Epithelial cell of prostate (primary cell): ENCODE data around the gene SOX8.

Experiments
- DNase-seq: peaks from one replicate; pipeline ENCODE4 v3.0.0-alpha.2; 2011; ENCODE audit warnings: low read depth, low spot score
- H3K27ac ChIP-seq: fragments of 450-650 bp; 2 replicates; pipeline ENCODE4 v1.5.1; 2017; ENCODE audit warnings: mild to moderate bottlenecking

The SOX8 gene

DNA sequence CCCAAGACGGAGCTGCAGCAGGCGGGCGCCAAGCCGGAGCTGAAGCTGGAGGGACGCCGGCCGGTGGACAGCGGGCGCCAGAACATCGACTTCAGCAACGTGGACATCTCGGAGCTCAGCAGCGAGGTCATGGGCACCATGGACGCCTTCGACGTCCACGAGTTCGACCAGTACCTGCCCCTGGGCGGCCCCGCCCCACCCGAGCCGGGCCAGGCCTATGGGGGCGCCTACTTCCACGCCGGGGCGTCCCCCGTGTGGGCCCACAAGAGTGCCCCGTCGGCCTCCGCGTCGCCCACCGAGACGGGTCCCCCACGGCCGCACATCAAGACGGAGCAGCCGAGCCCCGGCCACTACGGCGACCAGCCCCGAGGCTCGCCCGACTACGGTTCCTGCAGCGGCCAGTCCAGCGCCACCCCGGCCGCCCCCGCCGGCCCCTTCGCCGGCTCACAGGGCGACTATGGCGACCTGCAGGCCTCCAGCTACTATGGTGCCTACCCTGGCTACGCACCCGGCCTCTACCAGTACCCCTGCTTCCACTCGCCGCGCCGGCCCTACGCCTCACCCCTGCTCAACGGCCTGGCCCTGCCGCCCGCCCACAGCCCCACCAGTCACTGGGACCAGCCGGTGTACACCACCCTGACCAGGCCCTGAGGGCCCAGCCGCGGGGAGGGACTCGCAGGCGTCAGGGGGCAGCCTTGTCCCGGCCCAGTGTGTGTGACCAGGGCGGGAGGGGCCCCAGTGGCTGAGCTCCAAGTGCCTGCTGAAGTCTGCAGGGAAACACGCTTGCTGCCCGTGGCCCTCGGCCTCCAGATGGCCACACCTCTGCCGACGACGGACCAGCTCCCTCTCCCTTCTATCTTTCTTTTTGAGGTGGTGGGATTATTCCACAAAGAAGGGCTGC lies 3.4 kb downstream of the SOX8 start:
- no peak overlapping the region for H3K27ac ChIP-seq
- DNase-seq, result no peak

GRCh38 chr16:985646-986400 lies 4.3 kb downstream of the SOX8 start:
- no peak overlapping the region for H3K27ac ChIP-seq
- DNase-seq, result no peak

DNA sequence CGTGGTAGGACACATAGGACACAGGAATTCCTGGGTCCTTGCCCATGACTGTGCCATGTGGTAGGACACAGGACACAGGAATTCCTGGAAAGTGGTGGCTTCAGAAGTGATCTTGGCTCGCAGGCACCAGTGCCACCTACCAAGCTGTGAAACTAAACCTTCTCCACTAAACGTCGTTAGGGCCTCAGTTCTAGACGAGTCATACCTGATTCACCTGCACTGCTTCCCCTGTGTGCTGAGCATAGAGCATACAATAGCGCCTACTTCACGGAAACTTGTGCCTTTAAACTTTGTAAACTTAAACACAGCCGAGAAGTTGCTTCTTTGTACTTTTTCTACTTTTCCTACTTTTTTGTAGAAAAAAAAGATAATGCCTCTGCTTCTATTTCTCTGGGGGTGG lies 4.8 kb downstream of the SOX8 start:
- no peak for DNase-seq

DNA sequence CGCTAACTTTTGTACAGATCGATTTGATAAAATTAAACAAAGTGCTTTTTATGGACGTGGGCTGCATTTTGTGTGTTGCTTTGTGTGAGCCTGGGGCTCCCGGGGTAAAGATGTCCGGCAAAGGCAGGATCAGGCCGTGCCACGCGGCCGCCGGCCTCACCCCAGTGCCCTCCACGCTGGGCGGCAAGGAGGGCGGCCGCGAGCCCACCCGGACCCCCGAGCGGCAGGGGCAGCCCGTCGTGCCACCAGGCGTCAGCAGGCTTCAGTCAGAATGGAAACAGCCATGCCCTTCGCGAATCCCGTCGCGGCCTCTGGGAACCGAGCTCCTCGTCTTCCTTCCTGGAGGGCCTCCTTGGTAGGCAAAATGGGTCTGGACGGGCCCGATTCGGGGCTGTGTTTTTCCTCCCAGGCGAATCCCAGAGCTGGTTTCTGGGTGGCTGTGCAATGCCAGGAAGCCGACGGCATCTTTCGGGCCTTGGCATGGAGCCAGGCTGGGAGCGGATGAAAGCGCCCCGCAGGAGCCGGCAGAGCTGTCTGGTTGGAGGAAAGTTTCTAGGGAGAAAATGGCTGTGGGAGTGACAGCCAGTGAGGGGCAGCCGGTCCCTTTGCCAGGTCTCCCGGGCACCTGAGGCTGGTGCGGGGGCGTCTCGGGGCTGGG lies 5.5 kb downstream of the SOX8 start:
- no peak overlapping the region for H3K27ac ChIP-seq
- DNase-seq, result no peak

More for the DNA sequence above, 4.8 kb downstream of the SOX8 start:
- no peak overlapping the region for H3K27ac ChIP-seq

- no peak overlapping the region for H3K27ac ChIP-seq
- DNase-seq, result no peak
Observed at GRCh38 chr16:987906-988305, 6.3 kb downstream of the SOX8 start.

- DNase-seq, result no peak
Observed at GRCh38 chr16:988471-989353, 7.1 kb downstream of the SOX8 start.

GRCh38 chr16:989354-989814 lies 7.8 kb downstream of the SOX8 start:
- no peak overlapping the region for H3K27ac ChIP-seq
- DNase-seq, result no peak

More at GRCh38 chr16:988471-989353, 7.1 kb downstream of the SOX8 start:
- H3K27ac ChIP-seq, result no peak overlapping the region

- H3K27ac ChIP-seq, result no peak overlapping the region
- no peak for DNase-seq
Observed at GRCh38 chr16:990516-991291, 9.1 kb downstream of the SOX8 start.

- H3K27ac ChIP-seq, result no peak overlapping the region
- no peak for DNase-seq
Observed at GRCh38 chr16:991345-991744, 9.8 kb downstream of the SOX8 start.

DNA sequence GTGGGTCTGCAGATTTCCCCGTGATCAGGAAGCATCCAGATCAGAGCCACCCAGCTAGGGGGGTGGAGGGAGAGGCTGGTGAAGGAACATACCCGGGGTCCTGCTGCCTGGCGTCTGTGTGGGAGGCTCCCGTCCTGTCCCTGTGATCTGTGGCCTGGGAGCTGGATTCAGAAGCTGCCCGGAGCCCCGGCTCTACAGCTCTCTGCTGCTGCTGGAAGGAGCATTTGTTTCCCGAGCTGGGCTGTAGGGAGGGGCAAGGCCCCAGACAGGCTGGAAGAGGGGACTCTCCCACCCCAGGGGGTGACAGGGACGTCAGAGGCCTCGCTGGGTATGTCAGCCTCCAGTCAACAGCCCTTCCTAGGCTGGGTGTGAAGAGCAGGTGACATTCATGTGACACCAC lies 10.2 kb downstream of the SOX8 start:
- no peak overlapping the region for H3K27ac ChIP-seq
- no peak for DNase-seq

DNA sequence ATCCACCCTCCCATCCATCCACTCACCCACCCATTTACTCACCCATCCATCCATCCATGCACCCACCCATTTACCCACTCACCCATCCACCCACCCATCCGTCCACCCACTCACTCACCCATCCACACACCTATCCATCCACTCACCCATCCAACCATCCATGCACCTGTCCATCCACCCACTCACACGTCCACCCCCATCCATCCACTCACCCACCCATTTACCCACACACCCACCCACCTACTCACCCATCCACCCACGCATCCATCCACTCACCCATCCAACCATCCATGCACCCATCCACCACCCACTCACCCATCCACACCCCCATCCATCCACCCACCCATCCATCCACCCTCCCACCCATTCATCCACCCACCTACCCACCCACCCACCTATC lies 12.2 kb downstream of the SOX8 start:
- no peak for DNase-seq
- no peak overlapping the region for H3K27ac ChIP-seq

DNA sequence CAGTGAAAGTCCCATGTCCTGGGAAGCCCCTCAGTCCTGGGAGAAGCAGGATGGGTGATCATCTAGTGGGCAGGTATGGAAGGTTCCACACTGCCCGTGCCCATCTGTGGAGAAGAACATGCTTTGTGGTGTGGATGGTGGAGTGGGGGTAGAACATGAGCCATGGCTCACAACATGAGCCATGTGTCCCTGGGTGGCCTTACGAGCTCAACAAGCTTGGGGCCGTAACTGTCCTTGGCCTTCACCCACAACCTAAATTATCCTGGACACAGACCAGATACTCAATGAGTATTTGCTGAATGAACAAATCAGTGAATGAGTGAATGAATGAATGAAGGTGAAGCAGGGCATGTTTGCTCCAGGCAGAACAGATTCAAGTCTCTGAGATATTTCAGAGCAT lies 13.5 kb downstream of the SOX8 start:
- H3K27ac ChIP-seq, result no peak overlapping the region
- DNase-seq, result no peak

- H3K27ac ChIP-seq, result no peak overlapping the region
- no peak for DNase-seq
Observed at GRCh38 chr16:995783-996182, 14.2 kb downstream of the SOX8 start.

DNA sequence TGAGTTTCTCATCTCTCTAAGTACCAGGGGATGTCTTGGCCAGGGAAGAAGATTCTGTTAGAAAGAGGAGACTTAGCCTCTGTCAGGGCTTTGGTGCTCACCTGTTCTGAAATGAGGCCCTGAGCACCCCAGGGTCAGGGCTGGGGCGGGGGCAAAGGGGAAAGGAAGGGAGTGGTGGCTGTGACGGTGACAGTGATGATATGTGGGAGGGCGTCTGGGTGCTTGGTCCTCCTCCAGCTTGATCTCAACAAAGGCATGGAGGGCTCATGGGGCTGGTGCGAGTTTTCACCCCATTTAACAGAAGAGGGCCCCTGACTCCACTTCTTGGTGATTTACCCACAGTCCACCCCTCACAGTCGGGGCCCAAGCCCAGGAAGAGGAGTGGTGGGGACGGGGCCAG lies 15.1 kb downstream of the SOX8 start:
- no peak for DNase-seq
- no peak overlapping the region for H3K27ac ChIP-seq

GRCh38 chr16:997440-998051 lies 16.0 kb downstream of the SOX8 start:
- DNase-seq, result no peak
- H3K27ac ChIP-seq, result no peak overlapping the region

GRCh38 chr16:998211-998610 lies 16.6 kb downstream of the SOX8 start:
- H3K27ac ChIP-seq, result no peak overlapping the region
- DNase-seq, result no peak

DNA sequence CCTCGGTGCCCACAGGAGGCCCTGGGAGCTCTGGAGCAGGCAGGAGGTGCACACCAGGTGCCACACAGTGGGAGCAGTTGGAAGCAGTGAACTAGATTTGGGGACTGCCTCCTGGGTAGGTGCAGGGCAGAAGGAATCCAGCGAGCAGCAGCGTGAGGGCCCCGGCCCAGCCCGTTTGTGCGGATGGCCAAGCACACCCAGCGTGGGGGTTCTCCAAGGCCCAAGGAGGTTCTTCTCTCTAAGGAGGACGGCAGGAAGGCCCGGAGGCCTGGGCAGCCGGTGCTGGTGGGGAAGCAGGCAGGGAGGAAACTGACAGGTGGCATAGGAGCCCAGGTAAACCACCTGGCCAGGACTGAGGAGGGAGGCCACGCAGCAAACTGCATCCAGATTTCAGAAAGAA lies 17.0 kb downstream of the SOX8 start:
- DNase-seq, result no peak
- H3K27ac ChIP-seq, result no peak overlapping the region

GRCh38 chr16:999677-1000076 lies 18.1 kb downstream of the SOX8 start:
- no peak overlapping the region for H3K27ac ChIP-seq
- no peak for DNase-seq

DNA sequence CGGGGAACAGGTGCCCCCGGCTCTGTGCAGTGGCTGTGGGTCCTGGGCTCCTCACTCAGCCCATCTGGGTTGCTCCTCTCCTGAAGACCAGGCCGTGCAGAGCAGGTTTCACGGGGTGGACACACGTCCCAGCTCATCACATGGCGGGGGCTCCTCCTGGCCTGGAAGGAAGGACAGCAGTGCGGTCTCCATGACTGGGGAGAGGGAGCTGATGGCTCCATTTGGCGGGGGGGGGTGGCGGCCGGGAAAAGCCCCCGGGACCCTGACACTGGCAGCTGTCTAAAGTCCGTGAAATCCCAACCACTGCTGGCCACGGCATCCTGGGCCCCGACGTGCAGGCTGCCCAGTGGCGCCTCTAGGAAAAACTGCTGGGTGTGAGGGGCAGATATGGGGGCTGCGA lies 19.0 kb downstream of the SOX8 start:
- DNase-seq, result no peak

More for the DNA sequence above, 19.0 kb downstream of the SOX8 start:
- H3K27ac ChIP-seq, result no peak overlapping the region
